Effector memory CD8-positive, alpha-beta T cell (primary cell): ENCODE measurements around the gene IFNE.

Source experiments
- ATAC-seq: fragments of 150-1000 bp; cut with Tn5 transposase; replicated peaks from 2 replicates; pipeline ENCODE4 v1.10.0; 2021; ENCODE audit warnings: mild to moderate bottlenecking, moderate library complexity
- DNase-seq, 3 experiments: peaks; one replicate each; pipeline ENCODE4 v3.0.0; 2021
- H3K27ac Mint-ChIP-seq, 2 donors: one replicate each; pipeline ENCODE4 v1.8.0; 2022; ENCODE audit warnings: mild to moderate bottlenecking in 2 of 2, mixed read lengths in 2 of 2, moderate library complexity in 2 of 2
- H3K27me3 Mint-ChIP-seq, 2 donors: one replicate each; pipeline ENCODE4 v1.8.0; 2022; ENCODE audit warnings: mixed read lengths in 2 of 2
- H3K36me3 Mint-ChIP-seq: one replicate; pipeline ENCODE4 v1.8.0; 2022; ENCODE audit warnings: mild to moderate bottlenecking, moderate library complexity, mixed read lengths; ENCODE audit not compliant: insufficient read depth
- H3K4me1 Mint-ChIP-seq, 2 donors: one replicate each; pipeline ENCODE4 v1.8.0; 2022; ENCODE audit warnings: low read depth in 2 of 2, mixed read lengths in 2 of 2
- H3K4me3 Mint-ChIP-seq, 2 donors: one replicate each; pipeline ENCODE4 v1.8.0; 2022; ENCODE audit warnings: mild to moderate bottlenecking in 2 of 2, mixed read lengths in 2 of 2, moderate library complexity in 2 of 2
- H3K9me3 Mint-ChIP-seq, 2 donors: one replicate each; pipeline ENCODE4 v1.8.0; 2022; ENCODE audit warnings: mixed read lengths in 2 of 2

The IFNE gene

GRCh38 chr9:21432672-21433425 lies 49.3 kb downstream of the IFNE start:
- no peak for ATAC-seq
- H3K4me3 Mint-ChIP-seq, result no peak overlapping the region
- no peak overlapping the region for H3K27ac Mint-ChIP-seq
- no peaks in the 10 kb centered on the region for H3K4me1 Mint-ChIP-seq
- DNase-seq, result no peak
- H3K9me3 Mint-ChIP-seq, result no peaks in the 10 kb centered on the region
- no peaks in the 10 kb centered on the region for H3K36me3 Mint-ChIP-seq
- peaks cover 50 to 66% of the 10 kb centered on the region in 2 donors for H3K27me3 Mint-ChIP-seq
